ENCODE measurements around the gene SORCS3. TPM values are rescaled to one million over a fixed set of nuclear protein-coding genes. Genes with fewer than 3 reads are reported as not detected.
A peak's percentile ranks its signal among the peaks of the same experiment; 100 is the strongest.

The SORCS3 gene
- total RNA-seq, 4 donors from 2014 or later, result not detected

GRCh38 chr10:105063796-105064195, 422.7 kb downstream of the SORCS3 start:
- no peak overlapping the region for H3K4me3 ChIP-seq (replicated peaks in 1 of 3)
- no peak overlapping the region for H3K27ac ChIP-seq
- DNase-seq, result no peak
- no peaks in the 10 kb centered on the region for H3K36me3 ChIP-seq
- TF ChIP-seq CTCF (IDR thresholded peaks at IDR 0.05) (peak in 1 of 6 experiments; percentile 7), POLR2A (IDR thresholded peaks at IDR 0.05) (no peak)
- H3K27me3 ChIP-seq, result no peaks in the 10 kb centered on the region
- no peaks in the 10 kb centered on the region for H3K4me1 ChIP-seq
- intact Hi-C loops (cut with DNase I), result no loop called here
- WGBS, 2 donors, result 23 to 40% methylated on average over 5 of the region's 5 CpGs
- H3K9me3 ChIP-seq, result no peaks in the 10 kb centered on the region

GRCh38 chr10:105068497-105068896, 427.4 kb downstream of the SORCS3 start:
- Histone ChIP-seq H3K27ac (no peak overlapping the region), H3K36me3 (no peaks in the 10 kb centered on the region), H3K27me3 (no peaks in the 10 kb centered on the region), H3K4me1 (no peaks in the 10 kb centered on the region), H3K9me3 (no peaks in the 10 kb centered on the region), H3K4me3 (replicated peaks in 1 of 3) (no peak overlapping the region)
- TF ChIP-seq CTCF (IDR thresholded peaks at IDR 0.05) (no peak), POLR2A (IDR thresholded peaks at IDR 0.05) (no peak)
- 79 to 83% methylated on average over 3 of the region's 3 CpGs for WGBS, 2 donors
- DNase-seq, result no peak
- intact Hi-C loops (cut with DNase I), result no loop called here

GRCh38 chr10:105070249-105070648, 429.2 kb downstream of the SORCS3 start:
- intact Hi-C loops (cut with DNase I), result no loop called here
- H3K4me3 ChIP-seq (replicated peaks in 1 of 3), result no peak overlapping the region
- H3K4me1 ChIP-seq, result no peaks in the 10 kb centered on the region
- 77 to 81% methylated on average over 1 of the region's 1 CpG for WGBS, 2 donors
- no peak for DNase-seq
- TF ChIP-seq POLR2A (IDR thresholded peaks at IDR 0.05) (no peak), CTCF (IDR thresholded peaks at IDR 0.05) (no peak)
- no peak overlapping the region for H3K27ac ChIP-seq
- H3K9me3 ChIP-seq, result no peaks in the 10 kb centered on the region
- H3K27me3 ChIP-seq, result no peaks in the 10 kb centered on the region
- H3K36me3 ChIP-seq, result no peaks in the 10 kb centered on the region

- H3K36me3 ChIP-seq, result no peaks in the 10 kb centered on the region
- 35 to 41% methylated on average over 1 of the region's 1 CpG for WGBS, 2 donors
- H3K27me3 ChIP-seq, result no peaks in the 10 kb centered on the region
- H3K4me1 ChIP-seq, result no peaks in the 10 kb centered on the region
- H3K9me3 ChIP-seq, result no peaks in the 10 kb centered on the region
- DNase-seq, result no peak
- TF ChIP-seq POLR2A (IDR thresholded peaks at IDR 0.05) (no peak), CTCF (IDR thresholded peaks at IDR 0.05) (no peak)
- intact Hi-C loops (cut with DNase I), result no loop called here
- no peak overlapping the region for H3K4me3 ChIP-seq (replicated peaks in 1 of 3)
- no peak overlapping the region for H3K27ac ChIP-seq
These were observed 429.9 kb downstream of the SORCS3 start for GRCh38 chr10:105070952-105071351.

GRCh38 chr10:105071980-105072379, 430.9 kb downstream of the SORCS3 start:
- Histone ChIP-seq H3K9me3 (no peaks in the 10 kb centered on the region), H3K4me1 (no peaks in the 10 kb centered on the region), H3K27ac (no peak overlapping the region), H3K4me3 (replicated peaks in 1 of 3) (no peak overlapping the region), H3K27me3 (no peaks in the 10 kb centered on the region), H3K36me3 (no peaks in the 10 kb centered on the region)
- 76 to 84% methylated on average over 5 of the region's 5 CpGs for WGBS, 2 donors
- no peak for DNase-seq
- TF ChIP-seq POLR2A (IDR thresholded peaks at IDR 0.05) (no peak), CTCF (IDR thresholded peaks at IDR 0.05) (no peak)
- intact Hi-C loops (cut with DNase I), result no loop called here
